A549 (cell line): ENCODE results near the gene SELENOO. TPM values are rescaled to one million over a fixed set of nuclear protein-coding genes. Genes with fewer than 3 reads are reported as not detected.

Experiments
- ATAC-seq, 2 experiments: fragments of 200-7000 bp in 1 of 2; fragments of >200 bp in 1 of 2; cut with Nextera tagmentation in 1 of 2; cut with Tn5 transposase in 1 of 2; 3 replicates each; pipeline versions ENCODE4 v1.8.0 to v1.9.1; 2018 to 2020; ENCODE audit warnings: mild to moderate bottlenecking in 1 of 2, moderate library complexity in 1 of 2
- CTCF ChIA-PET: fragments of 300-600 bp; sonication (Branson Sonifier 250); formaldehyde crosslinking; extraction: SDS; loops from one replicate; lab custom pipeline; 2021; ENCODE audit warnings: antibody characterized with exemption, inconsistent platforms; lab: Yijun Ruan, JAX
- POLR2A ChIA-PET: fragments of 350-600 bp; formaldehyde crosslinking; extraction: SDS; loops from one replicate; lab custom pipeline; 2021; ENCODE audit warnings: antibody characterized with exemption, inconsistent platforms; lab: Yijun Ruan, JAX
- DNase-seq, 2 experiments: peaks; one replicate each; pipeline versions ENCODE4 v3.0.0 to v3.0.0-alpha.2; 2011 to 2016; ENCODE audit warnings: low read depth in 1 of 2, low spot score in 1 of 2
- FAIRE-seq: peaks from 2 replicates; lab custom pipeline; 2011; peaks lifted over from hg19 to GRCh38; lab: Jason Lieb, UNC
- H3K27ac ChIP-seq, 2 experiments: fragments of >200 bp; sonication (Bioruptor Twin); formaldehyde crosslinking; 3 replicates each; pipeline ENCODE4 v1.5.1; 2016 to 2017
- H3K4me1 ChIP-seq: fragments of >200 bp; sonication (Bioruptor Twin); formaldehyde crosslinking; 3 replicates; pipeline ENCODE4 v1.6.1; 2016
- H3K4me2 ChIP-seq: fragments of >200 bp; sonication (Bioruptor Twin); formaldehyde crosslinking; 3 replicates; pipeline ENCODE4 v1.6.1; 2016
- H3K4me3 ChIP-seq: fragments of >200 bp; sonication (Bioruptor Twin); formaldehyde crosslinking; 3 replicates; pipeline ENCODE4 v1.5.1; 2016
- H3K9me3 ChIP-seq: fragments of >200 bp; sonication (Bioruptor Twin); formaldehyde crosslinking; 3 replicates; pipeline ENCODE4 v1.6.1; 2016
- CHD2 ChIP-seq: fragments of 150-350 bp; IDR thresholded peaks from 2 replicates; pipeline ENCODE4 v1.6.1; 2014; ENCODE audit warnings: low read length; ENCODE audit not compliant: partially characterized antibody
- CHD4 ChIP-seq: fragments of 200-600 bp; sonication (generic); IDR thresholded peaks from 2 replicates; pipeline ENCODE4 v1.6.1; 2016; ENCODE audit warnings: antibody characterized with exemption, mild to moderate bottlenecking, borderline replicate concordance
- ESRRA ChIP-seq: fragments of 150-350 bp; IDR thresholded peaks from 2 replicates; pipeline ENCODE4 v1.6.1; 2014; ENCODE audit warnings: mild to moderate bottlenecking, low read length, borderline replicate concordance
- FOSB ChIP-seq: fragments of 250-450 bp; sonication (Bioruptor Pico); IDR thresholded peaks from 2 replicates; pipeline ENCODE4 v1.5.0; 2020; ENCODE audit warnings: mild to moderate bottlenecking, moderate library complexity
- FOSL2 ChIP-seq, 2 experiments: fragments of 450-650 bp in 1 of 2; fragments of >200 bp in 1 of 2; sonication (Bioruptor Twin) in 1 of 2; formaldehyde crosslinking; IDR thresholded peaks; 2 replicates each; pipeline versions ENCODE4 v1.5.0 to v1.6.1; 2016 to 2020; ENCODE audit warnings: mild to moderate bottlenecking in 1 of 2, moderate library complexity in 1 of 2
- FOXS1 ChIP-seq: fragments of 250-450 bp; sonication (Bioruptor Pico); IDR thresholded peaks from 2 replicates; pipeline ENCODE4 v1.5.0; 2020; ENCODE audit warnings: mild to moderate bottlenecking, moderate library complexity
- HDAC2 ChIP-seq: fragments of 200-600 bp; sonication (generic); IDR thresholded peaks from 2 replicates; pipeline ENCODE4 v1.6.1; 2016
- JUN ChIP-seq, 2 experiments: fragments of >200 bp; sonication (Bioruptor Twin); formaldehyde crosslinking; IDR thresholded peaks; 2 replicates in 1 of 2; 3 replicates in 1 of 2; pipeline ENCODE4 v1.6.1; 2016 to 2017
- RCOR1 ChIP-seq: fragments of 150-350 bp; IDR thresholded peaks from 2 replicates; pipeline ENCODE4 v1.6.1; 2014; ENCODE audit warnings: antibody characterized with exemption, low read length, low read depth
- REST ChIP-seq: fragments of 200-600 bp; sonication (generic); IDR thresholded peaks from 2 replicates; pipeline ENCODE4 v1.6.1; 2016; ENCODE audit warnings: antibody characterized with exemption, mild to moderate bottlenecking, moderate library complexity
- RFX5 ChIP-seq: fragments of 450-650 bp; IDR thresholded peaks from 2 replicates; pipeline ENCODE4 v1.7.1; 2014; ENCODE audit warnings: antibody characterized with exemption, mild to moderate bottlenecking, moderate library complexity
- TFCP2L1 ChIP-seq: fragments of 250-450 bp; sonication (Bioruptor Pico); IDR thresholded peaks from 2 replicates; pipeline ENCODE4 v1.5.0; 2021; ENCODE audit warnings: mild to moderate bottlenecking
- TP53 ChIP-seq: fragments of 250-450 bp; sonication (Bioruptor Pico); IDR thresholded peaks from 2 replicates; pipeline ENCODE4 v1.5.0; 2021; ENCODE audit warnings: mild to moderate bottlenecking, moderate library complexity
- ZFP36 ChIP-seq: fragments of 450-650 bp; IDR thresholded peaks from 2 replicates; pipeline ENCODE4 v1.6.1; 2014; ENCODE audit warnings: borderline replicate concordance; ENCODE audit not compliant: partially characterized antibody
- WGBS: methylation state at CpG from one replicate; pipeline ENCODE4 v1.1.6; 2017; ENCODE audit errors: missing lambda C conversion rate; 5-methylcytosine and 5-hydroxymethylcytosine counted together
- polyA plus RNA-seq, 4 experiments: library from polyadenylated mRNA; depleted of rRNA in 3 of 4; stranded (reverse); fragments of >200 nt; fragmentation: RNase III in 1 of 4; extraction: RNeasy Plus Mini Kit Qiagen cat#74134 plus additional on column Dnase treatment in 1 of 4; gene quantifications; 2 replicates in 3 of 4; 3 replicates in 1 of 4; pipeline ENCODE4 v1.2.3, GENCODE V29; 2011 to 2017
- TF ChIP-seq, protein P1 (sequence below): IDR thresholded peaks from 2 replicates; pipeline ENCODE4 v1.6.1; 2012

SELENOO gene
- polyA plus RNA-seq, 2 of the 4 experiments (the other 2 are of a cell fraction) = 7.8 to 14.7 TPM

DNA sequence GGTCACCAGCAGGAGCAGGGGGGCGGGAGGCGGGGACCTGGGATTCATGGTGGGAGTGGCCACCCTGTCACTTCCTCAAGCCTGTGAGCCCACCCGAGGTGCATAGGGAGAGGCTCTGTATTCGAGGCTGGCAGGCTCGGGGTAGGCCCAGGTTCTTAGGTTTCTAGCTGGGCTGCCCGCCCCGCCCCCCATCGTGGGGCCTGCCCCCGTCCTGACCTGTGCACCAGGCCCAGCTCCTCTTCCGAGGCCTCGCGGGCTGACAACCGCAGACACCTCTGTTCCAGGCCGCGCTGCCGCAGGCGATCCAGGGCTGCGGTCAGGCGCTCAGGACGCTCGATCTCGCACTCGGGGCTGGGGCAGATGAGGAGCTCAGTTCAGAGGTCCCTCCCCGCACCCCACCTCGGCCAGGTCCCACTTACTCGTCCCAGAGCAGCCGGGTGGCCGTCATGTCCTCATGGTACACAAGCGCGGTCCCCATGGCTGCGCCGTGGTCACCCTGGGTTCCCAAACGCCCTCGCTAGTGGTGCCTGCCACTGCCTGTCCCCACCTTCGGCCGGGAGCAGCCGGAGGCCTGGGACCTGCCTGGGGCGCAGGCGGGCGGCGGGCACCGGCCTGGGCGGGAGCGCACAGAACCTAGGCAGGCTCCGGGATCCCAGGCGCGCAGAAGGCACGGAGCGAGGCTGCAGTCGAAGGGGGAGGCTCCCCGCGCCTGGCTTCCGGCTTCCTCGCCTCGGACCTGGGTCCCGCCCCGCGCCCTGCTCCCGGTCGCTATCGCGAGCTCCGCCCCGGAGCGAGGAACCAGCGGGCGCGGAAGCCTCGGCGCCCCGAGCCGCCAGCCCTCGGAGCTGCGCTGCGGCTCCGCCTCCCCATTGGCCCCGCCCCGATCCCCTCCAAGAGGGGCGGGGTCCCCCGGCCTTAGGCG lies 50.0 kb downstream of the SELENOO start, which contains the start of gene HDAC10:
HDAC10 (minus strand) TSS at position 711 of the 922 bp plus-strand sequence; CDS start at position 478, 233 bp downstream.
- Histone ChIP-seq H3K4me2 (peak within 1 kb of the TSS; percentile 77), H3K4me3 (peak within 1 kb of the TSS; percentile 53)
- peak in 1 of 2 experiments; percentile 43 for DNase-seq
- POLR2A ChIA-PET = interaction anchor here (1.0 to 1.5 kb wide), 3 partner anchors 10 to 17 kb away, joined by 3 to 4 read pairs (median 4); no protein-coding TSS in a partner anchor
- TF ChIP-seq ZFP36 (no peak), CHD2 (peak; percentile 70), RFX5 (no peak), REST (peak; percentile 56), FOSB (CRISPR knock-in tag) (no peak), TP53 (CRISPR knock-in tag) (0 out of 2 replicates have a peak, but pooled peaks have one; percentile 68), JUN (IDR thresholded peaks at IDR 0.05) (peak in 1 of 2 experiments; percentile 44; a peak in 1 of 5 replicates)
- TF ChIP-seq, protein P1, sequence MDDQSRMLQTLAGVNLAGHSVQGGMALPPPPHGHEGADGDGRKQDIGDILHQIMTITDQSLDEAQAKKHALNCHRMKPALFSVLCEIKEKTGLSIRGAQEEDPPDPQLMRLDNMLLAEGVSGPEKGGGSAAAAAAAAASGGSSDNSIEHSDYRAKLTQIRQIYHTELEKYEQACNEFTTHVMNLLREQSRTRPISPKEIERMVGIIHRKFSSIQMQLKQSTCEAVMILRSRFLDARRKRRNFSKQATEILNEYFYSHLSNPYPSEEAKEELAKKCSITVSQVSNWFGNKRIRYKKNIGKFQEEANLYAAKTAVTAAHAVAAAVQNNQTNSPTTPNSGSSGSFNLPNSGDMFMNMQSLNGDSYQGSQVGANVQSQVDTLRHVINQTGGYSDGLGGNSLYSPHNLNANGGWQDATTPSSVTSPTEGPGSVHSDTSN = peak; percentile 59; the same call in 1 of the 2 replicates
- TF ChIP-seq, all 56 proteins: peak for 5
- WGBS = no CpG with 5 or more reads among the region's 81 CpGs
- Histone ChIP-seq H3K27ac (peak within 1 kb of the TSS; percentile 76 to 93), H3K4me1 (peaks cover 17% of the 10 kb centered on the region; the same call in 2 of the 3 replicates), H3K9me3 (no peaks in the 10 kb centered on the region)
- FAIRE-seq (no peak), ATAC-seq (peak; percentile 46 to 71)
- CTCF ChIA-PET = interaction anchor here (0.8 to 5.6 kb wide), 18 partner anchors 8 to 253 kb away, joined by 3 to 74 read pairs (median 4); partner anchors contain the start of genes DENND6B and MAPK12

GRCh38 chr22:50251477-50252081 lies 50.8 kb downstream of the SELENOO start:
- TF ChIP-seq REST (no peak), CHD4 (no peak), RCOR1 (no peak), HDAC2 (no peak), ESRRA (no peak), FOSL2 (IDR thresholded peaks at IDR 0.05) (no peak), FOSL2 (CRISPR knock-in tag; IDR thresholded peaks at IDR 0.05) (no peak), TFCP2L1 (CRISPR knock-in tag) (no peak), FOXS1 (CRISPR knock-in tag) (no peak)
- Histone ChIP-seq H3K4me2 (peak overlapping the region; percentile 77), H3K4me1 (peaks cover 12% of the 10 kb centered on the region; the same call in 2 of the 3 replicates), H3K4me3 (peak overlapping the region; percentile 53), H3K9me3 (no peaks in the 10 kb centered on the region), H3K27ac (peak overlapping the region; percentile 76 to 93)
- FAIRE-seq (no peak), DNase-seq (no peak), ATAC-seq (peak in 1 of 2 experiments; percentile 1; a peak in 2 of 6 replicates)
- POLR2A ChIA-PET = interaction anchor here (1.0 to 1.5 kb wide), 3 partner anchors 9 to 16 kb away, joined by 3 to 4 read pairs (median 4); no protein-coding TSS in a partner anchor
- CTCF ChIA-PET = interaction anchor here (0.6 to 5.6 kb wide), 22 partner anchors 9 to 252 kb away, joined by 3 to 74 read pairs (median 4); partner anchors contain the start of genes DENND6B and MAPK12
- 61% methylated on average over 21 of the region's 36 CpGs for whole genome bisulfite sequencing
